Loucy (cell line): Measurements from ENCODE around the gene N4BP2.
A peak's percentile ranks its signal among the peaks of the same experiment; 100 is the strongest.
"Not testable (repeated sequence)": the region's sequence is repeated elsewhere in the genome, so short reads cannot be mapped to it uniquely, and the experiment has no call there.

Experiments used
- H2AFZ ChIP-seq: fragments of 200-600 bp; sonication (generic); 2 replicates; pipeline ENCODE4 v1.6.0; 2016; ENCODE audit warnings: antibody characterized with exemption, mild to moderate bottlenecking, low read length, moderate library complexity
- H3F3A ChIP-seq: fragments of 200-600 bp; 2 replicates; pipeline ENCODE4 v1.6.0; 2016; ENCODE audit warnings: antibody characterized with exemption, low read depth, mild to moderate bottlenecking
- H3K27me3 ChIP-seq: fragments of 200-600 bp; sonication (generic); 2 replicates; pipeline ENCODE4 v1.6.1; 2014; ENCODE audit warnings: low read length, mild to moderate bottlenecking; ENCODE audit not compliant: insufficient read depth, poor library complexity, severe bottlenecking
- H3K36me3 ChIP-seq: fragments of 200-600 bp; sonication (generic); 2 replicates; pipeline ENCODE4 v1.6.1; 2016; ENCODE audit warnings: low read length; ENCODE audit not compliant: insufficient read depth
- H3K4me1 ChIP-seq: fragments of 200-600 bp; sonication (generic); 2 replicates; pipeline ENCODE4 v1.5.1; 2014; ENCODE audit warnings: low read length, mild to moderate bottlenecking; ENCODE audit not compliant: insufficient read depth, poor library complexity, severe bottlenecking
- H3K4me2 ChIP-seq: fragments of 200-600 bp; sonication (generic); 2 replicates; pipeline ENCODE4 v1.6.0; 2014; ENCODE audit warnings: antibody characterized with exemption, low read length, low read depth, mild to moderate bottlenecking; ENCODE audit not compliant: poor library complexity, severe bottlenecking
- H3K4me3 ChIP-seq: fragments of 200-600 bp; sonication (generic); 2 replicates; pipeline ENCODE4 v1.5.1; 2014; ENCODE audit warnings: low read length, mild to moderate bottlenecking, mixed read lengths; ENCODE audit not compliant: poor library complexity, severe bottlenecking
- H3K79me2 ChIP-seq: fragments of 200-600 bp; sonication (generic); 2 replicates; pipeline ENCODE4 v1.6.1; 2014; ENCODE audit warnings: low read length; ENCODE audit not compliant: insufficient read depth
- H3K9ac ChIP-seq: fragments of 200-600 bp; sonication (generic); 2 replicates; pipeline ENCODE4 v1.6.0; 2014; ENCODE audit warnings: mild to moderate bottlenecking, low read depth, low read length, moderate library complexity; ENCODE audit not compliant: poor library complexity, severe bottlenecking
- H3K9me2 ChIP-seq: fragments of 200-600 bp; sonication (generic); replicated peaks from 2 replicates; pipeline ENCODE4 v1.6.1; 2016; ENCODE audit warnings: low read depth, low read length, mixed read lengths
- H3K9me3 ChIP-seq: fragments of 200-600 bp; sonication (generic); 2 replicates; pipeline ENCODE4 v1.6.1; 2014; ENCODE audit warnings: mild to moderate bottlenecking, antibody characterized with exemption, low read length, low read depth; ENCODE audit not compliant: insufficient read depth
- H4K20me1 ChIP-seq: fragments of 200-600 bp; sonication (generic); 2 replicates; pipeline ENCODE4 v1.6.0; 2014; ENCODE audit warnings: antibody characterized with exemption, low read length, mild to moderate bottlenecking; ENCODE audit not compliant: insufficient read depth, poor library complexity, severe bottlenecking
- CTCF ChIP-seq: fragments of 200-600 bp; sonication (generic); conservative IDR thresholded peaks from 2 replicates; pipeline ENCODE4 v1.5.1; 2014; ENCODE audit warnings: mild to moderate bottlenecking, antibody characterized with exemption, low read length
- EZH2phosphoT487 ChIP-seq: fragments of 200-600 bp; IDR thresholded peaks from 2 replicates; pipeline ENCODE4 v1.6.1; 2018; ENCODE audit warnings: antibody characterized with exemption, mild to moderate bottlenecking, moderate library complexity, borderline replicate concordance

The N4BP2 gene

GRCh38 chr4:40056716-40057585, at the start of gene N4BP2:
Gene N4BP2 (plus strand): TSS chr4:40056850. CDS start chr4:40097341, 40,491 bp downstream.
- H3K9me2 ChIP-seq: no peaks in the 10 kb centered on the region
- H3K9ac ChIP-seq: peak within 1 kb of the TSS; percentile 96
- no peaks in the 10 kb centered on the region for H3K27me3 ChIP-seq
- TF ChIP-seq CTCF (peak; percentile 57), EZH2phosphoT487 (no peak)
- peaks cover 54% of the 10 kb centered on the region for H3K79me2 ChIP-seq
- 0 out of 2 replicates have a peak, but pooled peaks cover 5% of the 10 kb centered on the region for H3F3A ChIP-seq
- H4K20me1 ChIP-seq: peaks cover 17% of the 10 kb centered on the region
- H3K4me3 ChIP-seq: peak within 1 kb of the TSS; percentile 98
- H3K9me3 ChIP-seq: no peaks in the 10 kb centered on the region
- peak within 1 kb of the TSS; percentile 93 for H3K4me2 ChIP-seq
- no peaks in the 10 kb centered on the region for H3K36me3 ChIP-seq
- peak within 1 kb of the TSS; percentile 82 for H2AFZ ChIP-seq
- peaks cover 30% of the 10 kb centered on the region for H3K4me1 ChIP-seq

GRCh38 chr4:40016007-40016406, 40.6 kb upstream of the N4BP2 start:
- no peaks in the 10 kb centered on the region for H3K9me2 ChIP-seq
- TF ChIP-seq CTCF: no peak
- no peak for TF ChIP-seq EZH2phosphoT487

GRCh38 chr4:40020221-40020620, 36.4 kb upstream of the N4BP2 start:
- Histone ChIP-seq H3F3A (no peaks in the 10 kb centered on the region), H3K9me3 (no peaks in the 10 kb centered on the region), H3K9ac (no peak overlapping the region), H3K4me3 (no peak overlapping the region), H3K4me2 (no peak overlapping the region), H3K9me2 (no peaks in the 10 kb centered on the region), H2AFZ (no peak overlapping the region), H4K20me1 (no peaks in the 10 kb centered on the region), H3K4me1 (no peaks in the 10 kb centered on the region), H3K36me3 (no peaks in the 10 kb centered on the region), H3K79me2 (no peaks in the 10 kb centered on the region), H3K27me3 (no peaks in the 10 kb centered on the region)
- TF ChIP-seq EZH2phosphoT487 (no peak), CTCF (no peak)

More at GRCh38 chr4:40016007-40016406, 40.6 kb upstream of the N4BP2 start:
- no peaks in the 10 kb centered on the region for H3K36me3 ChIP-seq
- no peak overlapping the region for H3K4me3 ChIP-seq
- no peaks in the 10 kb centered on the region for H3K27me3 ChIP-seq
- H3K9me3 ChIP-seq: no peaks in the 10 kb centered on the region
- H2AFZ ChIP-seq: no peak overlapping the region
- no peaks in the 10 kb centered on the region for H3K4me1 ChIP-seq
- H3F3A ChIP-seq: no peaks in the 10 kb centered on the region
- H4K20me1 ChIP-seq: no peaks in the 10 kb centered on the region
- H3K4me2 ChIP-seq: no peak overlapping the region
- no peak overlapping the region for H3K9ac ChIP-seq
- no peaks in the 10 kb centered on the region for H3K79me2 ChIP-seq

- H2AFZ ChIP-seq, H3K4me3 ChIP-seq, H3K4me2 ChIP-seq, H3F3A ChIP-seq, H3K27me3 ChIP-seq, H3K9me2 ChIP-seq, H3K4me1 ChIP-seq, H3K79me2 ChIP-seq, H3K36me3 ChIP-seq, H4K20me1 ChIP-seq, H3K9me3 ChIP-seq, H3K9ac ChIP-seq: not testable (repeated sequence)
Measured at GRCh38 chr4:40021116-40021515, 35.5 kb upstream of the N4BP2 start.

- H3K9me2 ChIP-seq, H3F3A ChIP-seq, H3K27me3 ChIP-seq, H3K9ac ChIP-seq, H3K79me2 ChIP-seq, H3K9me3 ChIP-seq, H4K20me1 ChIP-seq, H3K4me3 ChIP-seq, H3K36me3 ChIP-seq, H3K4me1 ChIP-seq, H2AFZ ChIP-seq, H3K4me2 ChIP-seq: not testable (repeated sequence)
Measured at GRCh38 chr4:40024049-40024448, 32.6 kb upstream of the N4BP2 start.
